GM19467 (cell line): ENCODE results near the gene SLC25A29.

ENCODE experiments used
- ATAC-seq: cut with Tn5 transposase; IDR thresholded peaks from one replicate; pipeline ENCODE4 v1.9.1; 2021; ENCODE audit warnings: mild to moderate bottlenecking, moderate library complexity; ENCODE audit not compliant: unreplicated experiment

Gene SLC25A29

GRCh38 chr14:100246809-100247428, 59.3 kb downstream of the SLC25A29 start:
- no peak for ATAC-seq

- no peak for ATAC-seq
Observed at GRCh38 chr14:100243020-100243419, 63.2 kb downstream of the SLC25A29 start.

- no peak for ATAC-seq
Observed at GRCh38 chr14:100241279-100241678, 65.0 kb downstream of the SLC25A29 start.
